NCI-H524 (cell line): ENCODE results near the gene SLC30A7.
"Not testable (repeated sequence)": the region's sequence is repeated elsewhere in the genome, so short reads cannot be mapped to it uniquely, and the experiment has no call there.

Experiments
- DNase-seq, 2 experiments: peaks; one replicate each; lab custom pipeline; 2025; lab: John Stamatoyannopoulos, UW

SLC30A7 gene

GRCh38 chr1:100889869-100890482, 5.9 kb upstream of the SLC30A7 start:
- not testable (repeated sequence) for DNase-seq

GRCh38 chr1:100891380-100891779, 4.5 kb upstream of the SLC30A7 start:
- DNase-seq: no peak

- DNase-seq: no peak
Observed at GRCh38 chr1:100892554-100892953, 3.3 kb upstream of the SLC30A7 start.

- no peak for DNase-seq
Observed at GRCh38 chr1:100893718-100894117, 2.2 kb upstream of the SLC30A7 start.

- DNase-seq: peak; percentile 89 to 93
Observed at GRCh38 chr1:100894603-100895539, 1.0 kb upstream of the SLC30A7 start, which contains the start of gene EXTL2. Gene EXTL2, minus strand, starts transcription at chr1:100894842. Its CDS starts 6,085 bp downstream, at chr1:100888757.

GRCh38 chr1:100896481-100896982, 642 bp downstream of the SLC30A7 start:
- peak in 1 of 2 experiments; percentile 35 for DNase-seq

DNA sequence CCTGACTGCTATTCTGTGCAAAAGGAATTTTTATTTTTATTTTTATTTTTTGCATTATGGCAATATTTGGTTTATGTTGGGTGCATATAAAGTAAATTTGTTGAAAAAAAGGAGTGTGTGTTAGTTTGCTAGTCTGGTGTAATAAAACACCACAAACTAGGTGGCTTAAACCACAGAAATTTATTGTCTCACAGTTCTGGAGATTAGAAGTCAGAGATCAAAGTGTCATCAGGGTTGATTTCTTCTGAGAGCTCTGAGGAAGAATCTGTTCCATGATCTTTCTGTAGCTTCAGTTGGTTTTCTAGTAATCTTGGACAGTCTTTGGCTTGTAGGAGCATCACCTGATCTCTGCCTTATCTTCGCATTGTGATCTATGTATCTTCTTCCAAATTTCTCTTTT, 6.5 kb downstream of the SLC30A7 start:
- DNase-seq: no peak

DNA sequence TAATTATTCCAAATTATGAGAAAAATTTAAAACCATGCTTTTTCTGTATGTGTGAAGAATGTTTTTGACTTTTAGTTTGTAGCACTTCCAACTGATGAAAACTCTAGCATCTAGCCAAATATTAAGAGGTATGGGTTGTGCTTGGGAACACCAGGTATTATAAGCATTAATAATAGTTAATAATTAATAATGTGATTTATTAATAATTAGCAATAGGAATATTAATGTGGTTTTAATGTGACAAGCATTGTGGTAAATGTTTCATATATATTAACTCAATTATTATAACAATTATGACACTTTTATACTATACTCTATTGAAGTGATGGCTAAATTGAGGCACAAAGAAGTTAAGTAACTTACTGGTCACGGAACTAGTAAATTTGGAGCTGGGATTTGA, 7.9 kb downstream of the SLC30A7 start:
- no peak for DNase-seq

- no peak for DNase-seq
Observed at GRCh38 chr1:100904528-100904927, 8.6 kb downstream of the SLC30A7 start.

DNA sequence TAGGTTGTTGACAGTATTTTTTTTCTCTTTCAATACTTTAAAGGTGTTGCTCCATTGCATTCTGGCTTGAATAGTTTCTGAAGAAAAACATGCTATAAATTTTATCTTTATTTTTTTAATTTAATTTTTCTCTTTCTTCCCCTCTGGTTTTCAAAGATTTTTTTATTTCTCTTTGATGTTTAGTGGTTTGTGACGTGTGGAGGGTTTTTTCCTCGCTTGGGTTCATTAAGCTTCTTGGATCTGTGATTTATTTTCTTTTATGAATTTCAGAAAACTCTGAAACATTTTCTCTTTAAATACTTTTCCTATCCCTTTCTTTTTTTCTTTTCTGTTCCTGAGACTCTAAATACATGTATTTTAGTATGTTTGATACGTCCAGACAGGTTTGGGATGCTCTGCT, 9.3 kb downstream of the SLC30A7 start:
- no peak for DNase-seq

DNA sequence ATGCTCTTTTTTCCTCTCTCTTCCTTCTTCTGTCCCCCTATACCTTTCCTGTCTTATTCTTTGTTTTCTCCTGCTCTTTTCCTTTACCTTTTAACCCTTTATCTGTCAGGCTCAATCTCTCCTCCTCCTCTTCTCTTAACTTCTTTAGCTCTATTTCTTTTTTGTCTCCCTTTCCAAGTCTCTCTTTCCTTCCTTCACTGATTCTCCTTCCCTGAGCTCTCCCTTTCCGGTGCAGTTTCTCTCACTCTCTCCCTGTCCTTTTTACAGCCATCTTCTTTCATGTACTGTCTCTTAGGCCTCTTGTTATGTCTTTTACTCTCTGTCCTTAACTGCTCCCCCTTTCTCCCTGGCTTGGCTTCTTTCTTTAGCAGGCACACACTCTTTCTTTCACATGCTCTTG, 12.0 kb downstream of the SLC30A7 start:
- no peak for DNase-seq

DNA sequence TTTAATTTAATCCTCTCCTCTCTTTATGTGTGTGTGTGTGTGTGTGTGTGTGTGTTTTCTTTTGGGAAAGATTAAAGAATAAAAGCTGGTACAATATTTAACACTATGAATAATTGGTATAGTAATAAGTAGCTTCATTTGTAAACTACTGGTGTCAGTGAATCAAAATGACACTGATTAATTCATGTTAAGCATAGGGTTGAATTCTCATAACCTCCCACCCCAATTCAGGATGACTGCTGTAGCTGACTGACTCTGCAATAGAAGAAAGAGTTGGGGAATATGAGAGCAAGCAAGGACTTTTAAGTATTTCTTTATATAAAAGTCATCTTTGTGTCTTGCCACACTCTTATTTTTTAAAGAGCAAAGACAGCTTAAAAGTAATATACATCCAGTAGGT, 13.1 kb downstream of the SLC30A7 start:
- DNase-seq: no peak

- DNase-seq: no peak
Observed at GRCh38 chr1:100912019-100912418, 16.1 kb downstream of the SLC30A7 start.

- DNase-seq: peak; percentile 25 to 45
Observed at GRCh38 chr1:100921110-100921706, 25.3 kb downstream of the SLC30A7 start.

DNA sequence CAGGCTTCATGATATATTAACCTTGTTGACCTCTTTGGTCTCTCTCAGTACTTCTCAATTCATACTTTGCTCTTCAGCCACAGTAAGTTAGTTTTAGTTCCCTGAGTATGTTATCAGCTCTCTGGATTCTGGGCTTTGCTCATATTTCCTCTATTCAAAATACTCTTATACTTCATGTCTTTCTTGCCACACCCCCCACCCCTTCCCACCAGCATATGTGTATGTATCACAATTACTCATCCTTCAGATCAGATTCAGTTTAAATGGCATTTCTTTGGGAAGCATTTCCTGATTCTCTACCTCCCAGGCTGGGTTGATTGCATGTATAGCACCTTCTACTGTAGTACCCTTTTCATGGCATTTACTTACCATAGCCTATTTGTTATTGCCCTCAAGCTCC, 28.3 kb downstream of the SLC30A7 start:
- DNase-seq: no peak

DNA sequence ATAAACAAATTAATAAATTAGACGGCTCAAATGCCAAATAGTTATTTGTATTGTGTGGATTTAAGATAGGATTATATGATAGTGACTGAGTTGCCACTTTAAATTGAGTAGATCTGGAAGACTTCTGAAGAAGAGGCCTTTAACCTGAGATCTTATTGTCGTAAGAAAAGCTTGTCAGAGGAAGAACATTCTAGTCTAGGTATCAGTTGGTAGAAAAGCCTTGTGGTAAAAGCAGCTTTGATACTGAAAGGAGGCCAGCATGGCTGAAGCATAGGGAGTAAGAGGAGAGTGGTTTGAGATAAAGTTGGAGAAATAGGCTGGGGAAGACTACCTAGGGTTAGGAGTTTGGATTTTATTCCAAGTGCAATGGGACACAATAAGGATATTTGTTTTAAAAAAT, 29.1 kb downstream of the SLC30A7 start:
- no peak for DNase-seq

DNA sequence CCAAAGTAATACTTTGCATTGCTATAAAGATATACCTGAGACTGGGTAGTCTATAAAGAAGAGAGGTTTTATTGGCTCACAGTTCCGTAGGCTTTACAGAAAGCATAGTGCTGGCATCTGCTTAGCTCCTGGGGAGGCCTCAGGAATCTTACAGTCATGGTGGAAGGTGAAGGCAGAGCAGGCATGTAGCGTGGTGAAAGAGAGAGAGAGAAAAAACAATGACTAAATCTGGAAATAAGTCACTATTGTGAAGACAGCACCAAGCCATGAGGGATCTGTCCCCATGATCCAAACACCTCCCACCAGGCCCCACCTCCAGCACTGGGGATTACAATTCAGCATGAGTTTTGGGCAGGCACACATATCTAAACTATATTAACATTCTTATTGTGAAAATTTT, 30.4 kb downstream of the SLC30A7 start:
- DNase-seq: no peak

DNA sequence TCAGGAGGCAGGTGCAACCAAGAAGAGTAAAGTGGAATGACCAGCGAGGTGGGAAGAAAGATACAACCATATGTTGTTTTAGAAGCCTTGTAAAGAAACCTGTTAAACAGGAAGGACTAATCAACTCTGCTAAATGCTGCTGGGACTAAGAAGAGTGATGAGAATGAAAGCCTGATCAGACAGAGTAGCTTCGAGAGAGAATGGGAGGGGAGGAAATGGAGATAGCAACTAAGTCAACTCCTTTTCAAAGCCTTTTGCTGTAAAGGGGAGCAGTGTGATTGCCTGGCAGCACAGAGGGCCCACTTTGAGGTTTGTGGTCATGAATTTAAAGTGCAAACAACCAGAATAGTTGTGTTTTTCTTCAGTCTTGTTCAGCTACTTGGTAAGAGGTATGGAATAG, 31.4 kb downstream of the SLC30A7 start:
- DNase-seq: no peak

DNA sequence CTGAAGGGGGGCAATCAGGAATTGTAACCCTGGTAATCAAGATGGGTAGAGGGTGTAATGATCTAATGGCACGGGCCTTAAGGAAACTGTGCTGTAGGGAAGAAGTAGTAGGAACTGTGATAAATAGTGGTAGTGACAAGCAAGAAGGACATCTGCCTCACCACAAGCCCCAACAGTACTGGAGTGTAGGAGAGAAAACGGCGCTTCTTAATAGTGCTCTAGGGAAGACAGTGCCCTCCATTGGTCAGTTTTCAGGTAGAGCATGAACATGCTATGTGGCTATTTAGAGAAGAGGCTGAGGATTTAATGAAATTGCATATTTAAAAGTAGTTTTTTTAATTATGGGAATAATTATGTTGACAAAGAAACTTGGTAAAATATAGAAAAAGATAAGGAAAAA, 32.2 kb downstream of the SLC30A7 start:
- peak in 1 of 2 experiments; percentile 25 for DNase-seq

- no peak for DNase-seq
Observed at GRCh38 chr1:100930494-100930893, 34.6 kb downstream of the SLC30A7 start.

DNA sequence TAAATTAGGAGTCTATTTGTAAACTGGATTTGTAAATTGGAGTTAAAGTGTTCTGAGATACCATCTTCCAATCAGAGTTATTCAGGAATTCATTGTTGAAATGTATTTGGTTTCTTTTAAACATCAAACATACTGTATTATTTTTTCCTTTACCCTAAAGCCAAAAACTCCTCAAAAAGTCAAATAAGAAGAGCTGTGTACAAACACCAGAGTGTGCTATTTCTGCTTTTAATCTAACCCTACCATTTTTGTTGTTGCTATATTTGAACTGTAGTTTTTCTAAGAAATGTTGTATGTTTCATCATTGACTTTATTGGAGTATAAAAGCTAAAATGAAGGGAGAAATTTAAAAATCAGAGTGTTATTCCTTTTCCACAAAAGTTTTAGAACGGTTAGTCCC, 35.8 kb downstream of the SLC30A7 start:
- no peak for DNase-seq

DNA sequence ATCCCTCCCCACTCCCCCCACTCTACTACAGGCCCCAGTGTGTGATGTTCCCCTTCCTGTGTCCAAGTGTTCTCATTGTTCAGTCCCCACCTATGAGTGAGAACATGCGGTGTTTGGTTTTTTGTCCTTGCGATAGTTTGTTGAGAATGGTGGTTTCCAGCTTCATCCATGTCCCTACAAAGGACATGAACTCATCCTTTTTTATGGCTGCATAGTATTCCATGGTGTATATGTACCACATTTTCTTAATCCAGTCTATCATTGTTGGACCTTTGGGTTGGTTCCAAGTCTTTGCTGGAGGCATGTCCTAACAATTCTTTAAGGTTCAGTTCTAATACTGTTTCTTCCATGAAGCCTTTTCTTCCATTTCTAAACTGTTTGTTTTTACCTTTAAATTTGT, 37.7 kb downstream of the SLC30A7 start:
- not testable (repeated sequence) for DNase-seq
